ENCODE data around the gene CEP44.
"Not testable (repeated sequence)": the region's sequence is repeated elsewhere in the genome, so short reads cannot be mapped to it uniquely, and the experiment has no call there.

CEP44 gene

DNA sequence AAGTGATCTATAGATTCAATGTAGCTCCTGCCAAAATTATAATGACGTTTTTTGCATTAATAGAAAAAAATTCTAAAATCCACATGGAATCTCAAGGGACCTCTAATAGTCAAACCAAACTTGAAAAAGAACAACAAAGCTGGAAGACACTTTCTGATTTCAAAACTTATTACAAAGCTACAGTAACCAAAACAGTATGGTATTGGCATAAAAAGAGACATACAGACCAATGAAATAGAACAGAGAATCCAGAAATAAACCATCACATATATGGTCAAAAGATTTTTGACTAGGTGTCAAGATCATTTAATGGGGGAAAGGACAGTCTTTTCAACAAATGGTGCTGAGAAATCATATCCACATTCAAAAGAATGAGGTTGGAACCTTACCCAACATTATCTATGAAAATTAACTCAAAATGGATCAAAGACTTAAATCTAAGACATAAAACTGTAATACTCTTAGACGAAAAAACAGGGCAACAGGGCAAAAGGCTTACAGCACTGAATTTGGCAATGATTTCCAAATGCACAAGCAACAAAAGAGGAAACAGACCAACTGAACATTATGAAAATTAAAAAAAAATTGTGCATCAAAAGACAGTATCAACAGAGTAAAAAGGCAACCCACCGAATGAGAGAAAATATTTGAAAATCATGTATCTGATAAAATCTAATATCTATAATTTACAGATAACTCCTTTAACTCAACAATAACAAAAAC is 4.1 kb upstream of the CEP44 start:
- no peak for DNase-seq

DNA sequence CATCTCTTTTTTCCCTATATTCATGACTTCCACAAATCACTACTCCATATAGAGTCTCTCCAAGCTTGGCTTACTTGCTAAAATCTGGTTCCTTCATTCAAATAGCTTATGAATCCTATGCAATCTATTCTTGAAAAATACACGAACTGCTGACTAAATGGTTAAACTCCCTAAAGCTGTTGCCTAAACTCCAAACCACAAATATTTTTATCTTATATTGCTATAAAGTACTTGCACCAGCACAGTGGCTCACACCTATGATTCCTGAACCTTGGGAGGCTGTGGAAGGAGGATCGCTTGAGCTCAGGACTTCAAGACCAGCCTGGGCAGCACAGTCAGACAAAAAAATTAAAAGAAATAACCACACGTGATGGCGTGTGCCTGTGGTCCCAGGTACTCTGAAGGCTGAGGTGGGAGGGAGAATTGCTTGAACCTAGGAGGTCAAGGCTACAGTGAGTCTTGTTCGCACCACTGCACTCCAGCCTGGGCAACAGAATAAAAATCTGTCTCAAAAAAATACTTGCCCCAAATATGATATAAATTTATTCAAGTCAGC is 2.5 kb upstream of the CEP44 start:
- no peak for DNase-seq

- no peak for DNase-seq
Measured at GRCh38 chr4:174281901-174282300, 1.8 kb upstream of the CEP44 start.

DNA sequence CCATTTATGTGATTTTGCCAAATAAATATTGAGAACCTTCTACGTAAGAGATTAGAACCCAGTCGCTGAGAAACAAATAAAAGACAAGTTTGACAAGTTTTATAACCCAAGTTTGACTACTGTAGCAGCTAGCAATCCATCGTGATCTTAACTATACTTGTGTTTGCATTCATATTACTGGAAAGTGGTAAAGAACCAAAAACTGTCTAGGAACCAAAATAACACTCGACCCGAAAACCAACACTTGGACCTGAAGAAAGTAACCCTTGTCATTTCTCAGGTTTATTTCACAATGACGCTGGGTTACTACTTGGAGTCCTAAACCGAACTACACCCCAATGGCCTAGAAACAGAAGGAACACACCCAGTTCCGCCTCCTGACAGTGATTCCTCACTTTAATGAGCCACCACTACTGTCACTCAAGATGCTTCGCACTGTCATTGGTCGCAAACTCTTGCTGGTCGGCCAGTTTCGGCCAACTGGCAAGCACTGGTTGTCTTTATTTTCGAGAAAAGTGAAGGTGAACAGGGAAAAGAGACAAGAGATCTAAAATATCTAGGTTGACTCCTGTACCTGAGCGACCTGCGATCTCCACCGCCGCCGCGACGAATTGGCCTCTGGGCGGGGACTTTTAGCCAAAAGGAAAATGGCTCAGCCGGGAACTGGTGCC is 740 bp upstream of the CEP44 start:
- DNase-seq = peak; percentile 86

GRCh38 chr4:174284487-174284886 is 776 bp downstream of the CEP44 start:
- no peak for DNase-seq

GRCh38 chr4:174286870-174287269 is 3.2 kb downstream of the CEP44 start:
- DNase-seq = no peak

GRCh38 chr4:174292473-174292872 is 8.8 kb downstream of the CEP44 start:
- DNase-seq = no peak

DNA sequence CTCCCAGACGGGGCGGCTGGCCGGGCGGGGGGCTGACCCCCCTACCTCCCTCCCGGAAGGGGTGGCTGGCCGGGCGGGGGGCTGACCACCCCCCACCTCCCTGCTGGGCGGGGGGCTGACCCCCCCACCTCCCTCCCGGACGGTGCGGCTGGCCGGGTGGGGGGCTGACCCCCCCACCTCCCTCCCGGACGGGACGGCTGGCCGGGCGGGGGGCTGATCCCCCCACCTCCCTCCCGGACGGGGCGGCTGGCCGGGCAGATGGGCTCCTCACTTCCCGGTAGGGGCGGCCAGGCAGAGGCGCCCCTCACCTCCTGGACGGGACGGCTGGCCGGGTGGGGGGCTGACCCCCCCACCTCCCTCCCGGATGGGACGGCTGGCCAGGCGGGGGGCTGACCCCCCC is 10.9 kb downstream of the CEP44 start:
- DNase-seq = not testable (repeated sequence)

- not testable (repeated sequence) for DNase-seq
Measured at GRCh38 chr4:174295142-174295541, 11.4 kb downstream of the CEP44 start.

DNA sequence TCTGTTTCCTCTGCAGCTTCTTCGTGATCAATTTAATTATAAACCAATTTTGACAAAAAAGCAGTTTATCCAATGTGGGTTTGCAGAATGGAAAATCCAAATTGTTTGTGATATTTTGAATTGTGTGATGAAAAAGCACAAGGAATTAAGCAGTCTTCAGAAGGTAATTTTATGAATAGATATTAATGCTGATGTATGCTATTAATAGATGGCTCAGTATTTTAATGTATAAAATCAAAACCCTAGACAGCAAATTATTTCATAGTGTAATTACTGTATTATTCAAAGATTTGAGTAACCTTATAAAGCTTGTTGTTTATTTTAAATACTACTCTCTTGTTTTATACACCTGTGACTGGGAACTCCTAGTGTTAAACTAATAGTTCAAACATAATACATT is 20.0 kb downstream of the CEP44 start:
- no peak for DNase-seq

DNA sequence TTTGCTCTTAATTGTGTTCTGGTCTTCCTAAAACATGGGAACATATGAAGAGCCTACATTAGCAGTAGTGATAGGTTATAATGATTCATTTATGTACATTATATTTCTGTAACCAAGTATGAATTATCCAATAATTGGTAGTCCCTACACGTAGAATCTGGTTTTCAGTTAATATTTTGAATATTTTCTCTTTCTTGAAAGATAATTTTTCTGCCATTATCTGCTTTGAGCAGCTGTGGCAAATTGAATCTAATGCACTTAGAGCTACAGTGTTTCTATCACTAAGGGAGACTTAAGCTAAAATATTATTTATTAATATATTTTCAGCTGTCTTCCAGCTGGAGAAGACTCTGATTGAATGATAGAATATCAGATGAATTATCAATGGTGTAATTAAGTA is 21.0 kb downstream of the CEP44 start:
- no peak for DNase-seq

- DNase-seq = no peak
Measured at GRCh38 chr4:174305961-174306360, 22.2 kb downstream of the CEP44 start.

- DNase-seq = no peak
Measured at GRCh38 chr4:174307694-174308093, 24.0 kb downstream of the CEP44 start.

DNA sequence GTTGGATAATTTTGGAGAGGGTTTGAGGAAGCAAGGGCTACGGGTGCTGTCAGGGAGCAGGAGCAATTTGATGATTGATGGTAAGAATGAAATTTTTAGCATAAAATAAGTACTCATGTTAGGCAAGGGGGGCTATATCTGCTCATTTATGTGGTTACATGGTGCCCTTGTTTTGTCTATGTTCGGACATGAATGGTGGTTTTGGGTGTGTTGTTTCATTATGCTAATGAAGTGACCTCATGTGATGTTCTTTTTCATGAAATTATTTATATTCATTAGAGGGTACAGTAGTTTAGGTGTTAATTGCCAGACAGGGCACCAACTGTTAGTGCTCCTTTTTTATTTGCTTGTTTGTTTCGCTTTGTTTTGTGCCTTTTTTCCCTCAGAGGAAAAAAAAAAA is 29.3 kb downstream of the CEP44 start:
- no peak for DNase-seq

GRCh38 chr4:174314274-174314673 is 30.6 kb downstream of the CEP44 start:
- DNase-seq = no peak

DNA sequence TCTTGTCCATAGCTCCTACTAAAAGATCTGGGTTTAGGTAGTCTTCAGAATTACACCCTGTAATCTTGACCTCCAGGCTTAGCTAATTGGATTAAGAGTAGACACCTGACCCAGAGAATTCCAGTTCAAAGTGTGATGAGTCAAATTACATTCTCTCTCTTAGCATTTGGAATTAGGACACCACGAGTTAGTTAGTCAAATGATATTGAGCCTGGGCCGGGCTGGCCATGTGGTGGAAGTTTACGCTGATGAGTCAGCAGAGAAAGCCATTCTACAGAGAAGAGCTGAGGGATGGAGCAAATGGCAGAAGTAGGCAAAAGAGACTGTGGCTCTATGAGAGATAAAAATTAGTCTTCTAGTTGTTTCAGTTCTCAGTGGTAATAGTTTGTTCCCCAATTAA is 31.1 kb downstream of the CEP44 start:
- no peak for DNase-seq

DNA sequence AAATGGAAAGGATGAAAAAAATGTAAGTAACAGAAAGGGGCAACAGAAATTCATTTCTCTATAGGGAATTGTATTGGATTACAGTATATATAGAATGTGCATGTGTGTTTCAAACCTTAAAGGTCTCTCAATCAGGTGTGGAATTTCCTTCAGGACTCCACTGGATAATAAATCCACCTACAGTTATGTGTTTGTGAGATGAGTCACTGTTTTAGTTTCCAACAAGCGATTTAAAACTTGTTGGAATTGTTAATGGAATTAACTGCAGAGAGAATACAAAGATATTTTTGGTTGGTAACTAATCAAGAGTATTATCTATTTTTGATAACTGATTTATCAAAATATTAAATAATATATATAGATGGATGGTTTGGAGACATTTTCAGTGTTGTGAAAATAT is 32.8 kb downstream of the CEP44 start:
- no peak for DNase-seq

GRCh38 chr4:174316954-174317353 is 33.2 kb downstream of the CEP44 start:
- DNase-seq = no peak

GRCh38 chr4:174317531-174317930 is 33.8 kb downstream of the CEP44 start:
- DNase-seq = no peak

DNA sequence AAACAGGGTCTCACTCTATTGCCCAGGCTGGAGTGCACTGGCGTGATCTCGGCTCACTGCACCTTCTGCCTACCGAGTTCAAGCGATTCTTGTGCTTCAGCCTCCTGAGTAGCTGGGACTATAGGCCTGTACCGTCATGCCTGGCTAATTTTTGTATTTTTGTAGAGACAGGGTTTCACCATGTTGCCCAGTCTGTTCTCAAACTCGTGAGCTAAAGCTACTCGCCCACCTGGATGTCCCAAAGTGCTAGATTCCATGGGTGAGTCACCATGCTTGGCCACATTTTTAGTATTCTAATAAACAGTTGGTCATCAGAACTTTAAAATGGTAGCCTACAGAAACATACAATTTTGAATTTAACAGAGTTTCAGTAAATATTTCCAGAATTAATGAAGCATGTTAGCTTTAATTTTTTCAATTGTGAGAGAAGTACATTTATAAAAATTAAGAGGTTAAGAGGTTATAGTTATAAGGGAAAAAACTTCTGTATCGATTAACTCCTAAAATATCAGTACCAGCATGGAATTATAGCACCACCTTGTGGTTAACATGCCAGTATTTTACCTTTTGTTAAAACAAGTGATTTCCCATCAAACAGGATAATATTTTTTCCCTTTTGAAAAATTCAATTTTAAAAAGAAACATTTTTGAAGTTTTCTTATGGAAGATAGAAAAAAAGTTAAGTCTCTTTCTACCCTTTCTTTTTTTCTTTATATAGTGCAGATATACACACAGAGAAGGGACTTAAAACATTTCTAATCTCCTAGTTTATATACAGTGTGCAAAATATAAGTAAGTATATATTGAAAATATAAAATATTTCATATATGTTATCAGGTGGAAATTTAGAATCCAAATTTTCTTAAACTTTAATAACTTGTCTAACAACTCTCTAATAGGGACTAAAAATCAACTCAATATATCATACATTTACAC is 35.4 kb downstream of the CEP44 start:
- no peak for DNase-seq

GRCh38 chr4:174320494-174321199 is 36.9 kb downstream of the CEP44 start:
- DNase-seq = no peak

DNA sequence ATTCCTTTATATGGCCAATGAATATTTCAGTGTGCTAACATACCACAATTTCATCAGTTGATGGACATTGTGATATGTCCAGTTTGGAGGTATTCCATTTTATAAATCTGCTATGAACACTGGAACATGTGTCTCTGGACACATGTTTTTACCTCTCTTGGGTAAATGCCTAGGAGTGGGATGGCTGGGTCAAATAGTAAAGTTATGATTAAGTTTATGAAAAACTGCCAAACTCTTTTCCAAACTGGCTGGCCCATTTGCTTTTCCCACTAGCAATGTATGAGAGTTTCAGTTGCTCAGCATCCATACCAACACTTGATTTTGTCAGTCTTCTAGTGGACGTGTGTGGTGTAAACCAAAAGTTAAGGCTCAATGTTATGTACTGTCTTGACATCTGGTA is 40.5 kb downstream of the CEP44 start:
- no peak for DNase-seq

- DNase-seq = peak; percentile 18
Measured at GRCh38 chr4:174324725-174325124, 41.0 kb downstream of the CEP44 start.

All from DMS 273 treated with DMSO at 0.1 percent for 48 hours (cell line).